ENCODE data around the gene LMOD1.

DNA sequence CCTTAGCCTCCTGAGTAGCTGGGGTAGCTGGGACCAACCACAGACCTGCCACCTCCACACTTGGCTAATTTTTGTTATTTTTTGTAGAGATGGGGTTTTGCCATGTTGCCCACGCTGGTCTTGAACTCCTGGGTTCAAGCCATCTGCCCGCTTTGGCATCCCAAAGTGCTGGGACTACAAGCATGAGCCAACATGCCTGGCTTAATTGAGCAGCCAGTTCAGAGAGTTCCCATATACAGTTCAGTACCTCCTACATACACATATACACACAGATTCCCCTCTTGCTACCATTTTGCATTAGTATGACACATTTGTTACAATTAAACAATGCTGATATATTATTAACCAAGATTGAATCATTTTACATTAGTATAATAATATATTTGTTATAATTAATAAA lies 39.0 kb upstream of the LMOD1 start:
- no peak for TF ChIP-seq POLR2A (IDR thresholded peaks at IDR 0.05)
- TF ChIP-seq, protein P1, sequence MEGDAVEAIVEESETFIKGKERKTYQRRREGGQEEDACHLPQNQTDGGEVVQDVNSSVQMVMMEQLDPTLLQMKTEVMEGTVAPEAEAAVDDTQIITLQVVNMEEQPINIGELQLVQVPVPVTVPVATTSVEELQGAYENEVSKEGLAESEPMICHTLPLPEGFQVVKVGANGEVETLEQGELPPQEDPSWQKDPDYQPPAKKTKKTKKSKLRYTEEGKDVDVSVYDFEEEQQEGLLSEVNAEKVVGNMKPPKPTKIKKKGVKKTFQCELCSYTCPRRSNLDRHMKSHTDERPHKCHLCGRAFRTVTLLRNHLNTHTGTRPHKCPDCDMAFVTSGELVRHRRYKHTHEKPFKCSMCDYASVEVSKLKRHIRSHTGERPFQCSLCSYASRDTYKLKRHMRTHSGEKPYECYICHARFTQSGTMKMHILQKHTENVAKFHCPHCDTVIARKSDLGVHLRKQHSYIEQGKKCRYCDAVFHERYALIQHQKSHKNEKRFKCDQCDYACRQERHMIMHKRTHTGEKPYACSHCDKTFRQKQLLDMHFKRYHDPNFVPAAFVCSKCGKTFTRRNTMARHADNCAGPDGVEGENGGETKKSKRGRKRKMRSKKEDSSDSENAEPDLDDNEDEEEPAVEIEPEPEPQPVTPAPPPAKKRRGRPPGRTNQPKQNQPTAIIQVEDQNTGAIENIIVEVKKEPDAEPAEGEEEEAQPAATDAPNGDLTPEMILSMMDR (IDR thresholded peaks at IDR 0.05), result no peak
